ENCODE measurements around the gene RIPOR3.
"Not testable (repeated sequence)": the region's sequence is repeated elsewhere in the genome, so short reads cannot be mapped to it uniquely, and the experiment has no call there.

Gene RIPOR3

DNA sequence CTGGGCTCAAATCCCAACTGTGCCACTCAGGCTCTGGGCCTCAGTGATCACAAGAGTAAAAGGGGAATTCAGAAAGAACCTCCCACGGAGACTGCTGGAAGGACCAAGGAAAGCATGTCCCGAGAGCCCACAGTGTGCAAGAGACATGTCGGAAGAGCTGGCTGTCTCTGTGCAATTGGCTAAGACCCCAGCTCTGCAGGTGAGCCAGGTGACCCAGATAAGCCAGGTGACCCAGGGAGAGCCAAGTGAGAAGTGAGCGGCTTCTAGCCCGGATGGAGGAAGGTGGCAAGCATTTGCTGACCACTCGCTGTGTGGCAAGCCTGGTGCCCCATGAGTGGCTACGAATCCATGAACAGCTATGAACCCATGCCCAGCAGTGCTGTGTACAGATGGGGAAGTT, 59.1 kb downstream of the RIPOR3 start:
- DNase-seq (ENCODE audit: low spot score): no peak

DNA sequence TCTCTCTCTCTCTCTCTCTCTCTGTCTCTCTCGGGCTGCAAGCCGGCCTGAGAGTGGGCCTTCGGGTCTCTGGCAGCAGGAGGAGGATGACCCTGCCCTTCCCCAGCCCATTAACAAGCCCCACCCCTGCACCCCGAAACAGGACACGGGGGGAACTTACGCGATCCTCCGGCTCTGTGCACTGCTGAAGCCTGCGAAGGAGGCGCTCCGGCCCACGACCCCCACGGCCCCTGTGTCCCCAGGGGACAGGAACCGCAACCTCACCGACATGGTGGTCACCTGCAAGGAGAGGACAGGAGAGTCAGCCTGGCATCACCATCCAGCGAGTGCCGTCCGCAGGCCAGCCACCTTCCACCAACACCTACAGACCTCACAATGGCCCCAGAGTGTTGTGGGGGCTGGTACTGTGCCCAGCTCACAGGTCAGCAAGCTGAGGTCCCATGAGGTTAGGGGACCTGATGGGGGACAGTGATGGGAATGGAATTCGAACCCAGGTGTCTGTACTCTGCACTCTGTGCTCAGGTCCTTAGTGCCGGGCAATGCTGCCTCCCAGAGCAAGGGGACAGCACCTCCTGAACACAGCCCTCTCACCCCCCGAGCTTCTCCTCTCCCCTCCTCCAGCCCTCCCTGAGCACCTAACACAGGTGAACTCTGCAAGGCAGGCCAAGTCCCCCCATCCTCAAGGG, 60.6 kb downstream of the RIPOR3 start:
- no peak for DNase-seq (ENCODE audit: low spot score)

DNA sequence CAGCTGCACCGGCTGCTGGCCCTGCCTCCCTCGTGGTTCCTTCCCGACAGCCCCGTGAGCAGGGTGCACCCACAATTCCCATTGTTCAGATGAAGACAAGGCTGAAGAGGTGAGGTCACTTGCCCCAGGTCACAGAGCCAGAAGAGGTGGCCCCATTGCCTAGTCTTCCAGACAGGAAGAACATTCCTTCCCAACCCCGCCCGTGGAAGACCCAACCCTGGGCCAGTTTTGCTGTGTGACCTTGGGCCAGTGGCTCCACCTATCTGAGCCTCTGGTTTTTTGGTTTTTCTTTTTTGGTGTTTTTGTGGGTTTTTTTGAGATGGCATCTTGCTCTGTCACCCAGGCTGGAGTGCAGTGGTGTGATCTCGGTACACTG, 61.7 kb downstream of the RIPOR3 start:
- DNase-seq (ENCODE audit: low spot score): no peak

DNA sequence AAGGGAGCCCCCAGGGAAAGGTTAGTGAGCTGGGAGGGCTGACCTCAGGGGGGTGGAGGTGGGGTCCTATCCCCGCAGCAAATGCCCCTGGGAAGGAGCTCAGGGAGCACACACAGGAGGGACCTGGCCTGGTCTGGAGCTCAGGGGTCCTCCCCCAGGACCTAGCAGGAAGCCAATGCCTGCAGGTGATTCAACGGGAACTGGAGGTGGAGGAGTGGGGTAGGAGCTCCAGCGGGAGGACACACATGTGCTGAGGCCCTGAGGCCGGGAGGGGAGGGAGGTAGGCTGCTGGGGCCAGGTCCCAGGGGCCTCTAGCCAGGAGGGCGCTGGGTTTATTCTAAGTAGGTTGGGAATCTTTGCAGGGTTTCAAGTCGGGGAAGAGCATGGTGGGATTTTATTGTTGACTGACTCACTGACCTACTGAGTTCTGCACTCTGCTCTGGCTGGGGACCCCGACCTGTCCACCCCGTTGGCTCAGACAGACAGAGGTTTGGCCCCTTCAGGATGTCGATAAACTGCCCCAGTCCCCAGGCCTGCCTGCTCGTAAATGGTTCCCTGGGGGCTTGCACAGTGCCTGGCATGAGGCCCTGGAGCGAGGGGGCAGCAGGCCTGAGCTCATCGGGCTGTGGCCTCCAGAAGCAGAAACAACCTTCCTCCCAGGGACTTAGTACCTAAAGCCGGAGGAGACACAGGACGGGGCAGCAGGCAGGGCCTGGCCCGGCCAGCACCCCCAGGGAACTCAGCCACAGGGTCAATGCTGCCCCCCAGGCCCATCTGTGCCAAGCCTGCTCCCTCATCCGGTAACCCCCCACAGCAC, 62.3 kb downstream of the RIPOR3 start:
- DNase-seq (ENCODE audit: low spot score): no peak

DNA sequence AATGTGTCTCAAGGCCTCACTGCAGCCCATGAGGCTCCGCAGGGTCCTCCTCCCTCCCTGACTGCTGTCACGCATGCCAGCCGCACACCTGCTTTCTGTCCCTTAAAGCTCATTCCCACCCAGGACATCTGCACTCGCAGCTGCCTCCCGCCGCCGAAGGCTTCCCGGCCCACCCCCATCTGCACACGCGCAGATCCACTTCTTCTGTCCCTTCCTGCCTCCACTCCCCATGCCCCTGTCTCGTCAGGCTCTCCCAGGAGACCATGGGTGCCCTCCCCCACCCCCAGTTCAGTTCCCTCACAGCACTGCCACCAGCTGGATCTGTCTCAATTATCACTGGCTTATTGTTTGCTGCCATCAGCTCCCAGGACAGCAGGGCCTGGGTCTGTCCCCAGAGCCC, 63.0 kb downstream of the RIPOR3 start:
- DNase-seq (ENCODE audit: low spot score): no peak

- DNase-seq (ENCODE audit: low spot score): no peak
Measured at GRCh38 chr20:50627747-50628146, 63.6 kb downstream of the RIPOR3 start.

DNA sequence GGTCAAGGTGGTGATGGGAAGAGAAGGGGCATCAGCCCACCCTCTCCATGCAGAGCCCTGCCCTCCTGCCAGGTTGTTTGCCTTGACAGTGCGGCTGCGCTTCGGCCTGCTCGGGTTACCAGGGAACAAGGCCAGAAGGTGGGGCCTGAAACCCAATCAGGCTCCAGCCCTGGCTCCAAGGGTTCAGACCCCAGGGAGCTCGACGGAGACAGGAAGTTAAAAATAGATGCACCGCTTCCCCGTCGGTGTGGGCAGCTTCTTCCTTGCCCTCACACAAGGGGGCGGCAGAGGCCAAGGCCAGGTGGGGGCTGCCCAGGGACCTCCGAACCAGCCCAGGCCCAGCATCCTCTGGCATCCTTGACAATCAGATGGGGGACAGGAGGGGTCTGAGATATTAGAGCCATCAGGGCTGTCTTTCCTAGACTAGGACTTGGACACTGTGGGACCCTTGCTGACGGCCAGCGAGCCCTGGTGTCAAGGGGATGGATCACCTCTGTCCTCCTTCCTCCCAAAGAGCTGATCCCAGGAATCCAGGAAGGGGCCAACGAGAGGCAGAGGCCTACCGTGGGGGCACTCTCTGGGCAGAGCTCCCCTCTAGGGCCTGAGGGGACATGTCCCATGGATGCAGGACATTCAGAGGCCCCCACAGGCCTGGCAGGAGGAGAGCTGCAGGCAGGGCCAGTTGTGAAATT, 65.2 kb downstream of the RIPOR3 start:
- DNase-seq (ENCODE audit: low spot score): peak; percentile 82

GRCh38 chr20:50624351-50625016, 66.9 kb downstream of the RIPOR3 start:
- DNase-seq (ENCODE audit: low spot score): no peak

DNA sequence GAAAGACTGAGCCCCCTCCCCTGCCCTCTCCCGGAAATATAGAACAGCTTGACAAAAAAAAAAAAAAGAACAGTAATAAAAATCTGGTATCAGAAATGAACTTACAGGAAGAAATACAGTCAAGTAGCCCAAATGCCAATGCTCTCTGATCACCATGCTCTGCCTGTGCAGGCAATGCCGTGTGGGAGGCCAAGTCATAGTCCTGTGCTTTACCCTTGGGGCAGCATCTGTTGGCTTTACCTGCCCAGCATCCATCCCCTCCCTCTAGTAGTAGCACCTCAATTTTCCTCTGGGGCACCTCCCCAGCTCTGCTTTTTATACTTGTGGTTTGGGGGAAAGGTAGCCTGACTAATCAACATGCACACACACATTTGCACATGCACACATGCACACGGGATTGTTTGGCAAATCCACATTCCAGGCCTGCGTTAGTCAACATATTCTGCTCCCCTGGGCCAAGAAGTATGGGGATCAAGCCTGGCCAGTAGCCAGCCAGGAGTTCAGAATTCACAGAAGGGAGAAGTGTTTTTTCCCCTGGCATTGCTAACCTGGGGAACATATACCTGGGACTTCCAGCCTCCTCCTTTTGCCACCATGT, 70.2 kb downstream of the RIPOR3 start:
- no peak for DNase-seq (ENCODE audit: low spot score)

DNA sequence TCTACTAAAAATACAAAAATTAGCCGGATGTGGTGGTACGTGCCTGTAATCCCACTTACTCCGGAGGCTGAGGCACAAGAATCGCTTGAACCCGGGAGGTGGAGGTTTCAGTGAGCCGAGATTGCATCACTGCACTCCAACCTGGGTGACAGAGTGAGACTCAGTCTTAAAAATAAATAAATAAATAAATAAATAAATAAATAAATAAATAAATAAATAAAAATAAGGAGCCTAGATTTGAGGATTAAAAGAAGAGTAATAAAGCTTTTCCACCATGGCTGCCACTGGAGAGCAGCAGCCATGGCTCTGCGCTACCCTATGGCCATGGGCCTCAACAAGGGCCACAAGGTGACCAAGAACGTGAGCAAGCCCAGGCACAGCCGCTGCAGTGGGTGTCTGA, 70.9 kb downstream of the RIPOR3 start:
- not testable (repeated sequence) for DNase-seq (ENCODE audit: low spot score)

DNA sequence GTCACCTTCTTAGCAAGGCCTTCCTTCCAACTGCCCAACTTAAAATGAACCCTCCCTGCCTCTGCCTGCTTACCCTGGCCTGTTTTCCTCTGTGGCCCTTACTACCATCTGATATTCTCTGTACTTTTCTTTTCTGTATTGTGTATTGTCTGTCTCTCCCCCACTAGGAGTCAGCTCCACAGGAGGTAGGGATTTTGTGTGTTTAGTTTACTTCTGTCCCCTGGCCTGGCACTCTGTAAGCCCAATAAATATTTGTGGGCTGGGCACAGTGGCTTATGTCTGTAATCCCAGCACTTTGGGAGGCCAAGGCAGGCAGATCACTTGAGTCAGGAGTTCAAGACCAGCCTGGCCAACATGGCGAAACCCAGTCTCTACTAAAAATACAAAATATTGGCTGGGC, 72.8 kb downstream of the RIPOR3 start:
- DNase-seq (ENCODE audit: low spot score): no peak

DNA sequence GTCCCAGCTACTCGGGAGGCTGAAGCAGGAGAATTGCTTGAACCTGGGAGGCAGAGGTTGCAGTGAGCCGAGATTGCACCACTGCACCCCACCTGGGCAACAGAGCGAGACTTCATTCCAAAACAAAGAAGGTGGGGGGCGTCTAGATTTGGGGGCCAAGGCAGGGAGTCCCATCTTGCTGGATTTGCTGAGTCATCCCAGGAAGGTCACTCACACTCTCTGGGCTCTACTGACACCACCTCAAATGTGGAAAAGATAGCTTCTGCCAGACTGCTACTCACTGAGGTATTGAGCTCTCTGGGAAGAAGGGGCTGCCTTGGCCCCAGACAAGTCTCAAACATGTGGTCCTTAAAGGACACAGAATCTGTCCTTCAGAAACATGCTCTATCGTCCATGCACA, 74.3 kb downstream of the RIPOR3 start:
- no peak for DNase-seq (ENCODE audit: low spot score)

- DNase-seq (ENCODE audit: low spot score): no peak
Measured at GRCh38 chr20:50615407-50615806, 75.9 kb downstream of the RIPOR3 start.

DNA sequence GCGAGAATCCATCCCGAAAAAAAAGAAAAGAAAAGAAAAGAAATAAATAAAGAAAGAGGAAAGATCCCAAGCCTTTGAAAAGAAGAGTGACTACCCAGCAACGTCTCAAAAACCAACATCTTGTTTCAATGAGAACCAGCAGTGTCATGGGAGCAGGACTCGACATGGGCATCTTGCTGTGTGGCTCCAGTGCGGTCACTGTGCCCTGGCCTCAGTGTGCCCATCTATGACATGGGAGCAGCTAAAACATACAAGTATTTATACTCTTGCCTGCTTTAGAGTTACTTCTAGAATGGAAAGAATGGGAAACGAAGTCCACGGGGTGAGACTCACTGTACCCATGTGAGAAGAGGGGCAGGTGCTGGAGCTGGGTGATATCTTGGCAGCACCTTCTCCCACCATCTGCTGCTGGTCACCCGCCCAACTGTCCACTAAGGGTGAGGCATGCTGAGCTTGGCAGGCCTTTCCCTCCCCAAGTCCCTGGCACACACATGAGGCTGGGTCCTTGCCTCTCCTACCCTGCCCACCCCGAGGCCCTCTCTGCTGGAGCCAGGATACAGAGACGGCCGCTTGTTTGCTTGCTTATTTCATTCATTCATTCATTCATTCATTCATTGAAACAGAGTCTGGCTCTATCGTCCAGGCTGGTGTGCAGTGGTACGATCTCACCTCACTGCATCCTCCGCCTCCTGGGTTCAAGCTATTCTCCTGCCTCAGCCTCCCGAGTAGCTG, 77.7 kb downstream of the RIPOR3 start:
- no peak for DNase-seq (ENCODE audit: low spot score)

- no peak for DNase-seq (ENCODE audit: low spot score)
Measured at GRCh38 chr20:50611128-50611810, 80.1 kb downstream of the RIPOR3 start.

DNA sequence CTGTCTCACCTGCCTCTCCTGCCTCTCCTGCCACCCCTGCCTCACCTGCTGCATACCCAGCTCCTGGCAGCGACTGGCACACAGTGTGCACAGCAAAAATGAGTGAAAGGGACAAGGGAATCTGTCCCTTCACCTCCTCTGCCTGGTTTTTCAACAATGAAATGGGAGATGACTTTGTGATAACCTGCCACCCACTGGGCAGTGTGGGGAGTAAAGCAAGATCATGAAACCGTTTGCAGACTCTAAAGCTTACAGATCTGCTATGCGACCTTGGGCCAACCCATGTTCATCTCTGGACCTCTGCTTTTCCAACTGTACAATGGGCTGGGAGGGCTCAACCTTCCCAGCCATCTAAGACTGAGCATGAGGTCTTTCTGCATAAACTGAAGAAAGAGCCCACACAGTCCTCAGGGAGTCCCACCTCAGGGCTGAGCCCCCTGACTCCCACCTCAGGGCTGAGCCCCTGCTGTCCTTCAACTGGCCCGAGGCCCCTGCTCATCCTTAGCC, 81.1 kb downstream of the RIPOR3 start:
- no peak for DNase-seq (ENCODE audit: low spot score)

DNA sequence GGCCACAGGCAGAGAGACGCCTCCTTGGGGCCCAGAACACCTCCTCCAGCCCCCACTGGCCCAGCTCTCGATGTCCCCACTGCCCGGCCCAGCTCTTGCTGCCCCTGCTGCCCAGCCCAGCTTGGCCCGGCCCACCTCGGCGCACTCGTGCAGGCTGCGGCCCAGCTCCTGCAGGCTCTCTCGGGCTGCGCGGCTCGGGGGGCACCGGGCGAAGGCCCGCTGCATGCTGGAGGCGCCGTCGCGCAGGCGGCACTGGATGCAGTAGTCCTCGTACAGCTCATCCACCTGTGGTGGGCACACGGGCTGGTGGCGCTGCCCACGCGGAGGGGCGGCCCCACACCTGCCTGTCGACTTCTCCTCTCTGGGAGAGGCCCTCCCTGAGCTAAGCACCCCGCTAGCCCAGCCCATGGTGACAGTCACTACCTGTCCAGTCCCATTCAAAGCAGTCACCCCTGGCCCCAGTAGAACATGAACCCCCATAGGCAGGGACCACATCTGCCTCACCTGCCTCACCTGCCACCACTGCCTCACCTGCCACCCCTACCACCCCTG, 81.8 kb downstream of the RIPOR3 start:
- DNase-seq (ENCODE audit: low spot score): no peak

- no peak for DNase-seq (ENCODE audit: low spot score)
Measured at GRCh38 chr20:50608750-50609104, 82.6 kb downstream of the RIPOR3 start.

DNA sequence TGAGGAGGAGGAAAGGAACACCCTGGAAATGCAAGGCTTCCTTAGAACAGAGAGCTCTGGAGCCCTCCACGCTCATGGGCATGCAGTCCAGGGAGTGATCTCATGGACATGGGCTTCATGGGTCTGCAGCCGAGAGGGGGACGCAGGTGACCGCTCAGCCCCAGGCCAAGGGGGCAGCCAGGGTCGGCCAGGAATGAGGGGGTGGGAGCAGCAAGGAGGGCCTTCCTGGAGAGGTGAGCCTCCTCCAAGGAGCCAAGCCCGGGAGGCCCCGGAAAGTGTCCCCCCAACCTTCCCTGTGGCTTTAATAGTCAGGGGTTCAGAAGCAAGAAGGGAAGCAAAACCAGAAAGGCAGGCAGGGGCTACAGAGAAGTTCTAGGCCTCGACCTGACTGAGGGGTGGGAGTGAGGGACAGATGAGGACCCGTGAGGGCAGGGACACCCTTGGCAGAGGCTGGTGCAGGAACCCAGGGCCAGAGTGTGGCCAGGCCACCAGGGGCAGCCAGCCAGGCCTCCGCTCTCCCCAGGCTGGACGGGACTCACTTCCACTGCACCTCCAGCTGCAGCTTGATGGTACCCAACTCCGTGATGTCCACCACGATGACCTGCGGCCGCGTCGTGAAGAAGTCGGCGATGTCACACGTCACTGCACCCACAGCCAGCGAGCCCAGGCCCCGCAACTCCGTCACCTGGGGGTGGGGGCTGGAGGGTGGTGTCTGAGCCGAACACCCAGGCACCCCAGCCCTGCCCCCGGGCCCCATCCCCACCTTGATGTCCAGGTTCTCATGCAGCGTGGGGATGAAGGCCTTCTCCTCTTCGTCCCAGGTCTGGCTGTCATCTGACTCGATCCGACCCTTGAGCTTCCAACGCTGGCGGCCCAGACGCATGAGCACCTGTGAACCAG, 83.2 kb downstream of the RIPOR3 start:
- no peak for DNase-seq (ENCODE audit: low spot score)

All from AG20443 (cell line).